HEK293 (cell line): Measurements from ENCODE around the gene TRPV2.

Experiments used
- CTCF ChIA-PET: fragments of 350-600 bp; formaldehyde crosslinking; extraction: SDS; loops from one replicate; lab custom pipeline; 2021; ENCODE audit warnings: antibody characterized with exemption; lab: Yijun Ruan, JAX
- POLR2A ChIA-PET: fragments of 300-600 bp; formaldehyde crosslinking; extraction: SDS; loops from one replicate; lab custom pipeline; 2020; ENCODE audit warnings: antibody characterized with exemption, inconsistent platforms; lab: Yijun Ruan, JAX
- H3K27ac ChIP-seq: fragments of 200-500 bp; sonication (Bioruptor generic); 2 replicates; pipeline ENCODE4 v1.5.1; 2014; ENCODE audit warnings: low read depth, low read length, control low read depth, inconsistent platforms; ENCODE audit errors: extremely low read depth
- H3K36me3 ChIP-seq, 2 experiments: fragments of 200-500 bp in 1 of 2; sonication (Bioruptor generic) in 1 of 2; 1 replicate in 1 of 2; 2 replicates in 1 of 2; pipeline ENCODE4 v1.5.1; 2014 to 2017; ENCODE audit warnings: inconsistent platforms in 2 of 2, low read length in 2 of 2; ENCODE audit not compliant: control insufficient read depth in 2 of 2, insufficient read depth in 1 of 2
- H3K4me1 ChIP-seq: fragments of 200-500 bp; sonication (Bioruptor generic); 2 replicates; pipeline ENCODE4 v1.5.1; 2014; ENCODE audit warnings: mild to moderate bottlenecking, low read length, inconsistent platforms; ENCODE audit not compliant: control insufficient read depth, insufficient read depth
- H3K4me3 ChIP-seq: 2 replicates; pipeline ENCODE4 v1.5.1; 2011; ENCODE audit warnings: low read depth, mild to moderate bottlenecking, control low read depth, low read length, moderate library complexity
- H3K9me3 ChIP-seq: fragments of 200-500 bp; sonication (Bioruptor generic); 2 replicates; pipeline ENCODE4 v1.5.1; 2014; ENCODE audit warnings: low read depth, low read length, inconsistent platforms; ENCODE audit not compliant: control insufficient read depth, insufficient read depth
- CTCF ChIP-seq: fragments of 450-650 bp; formaldehyde crosslinking; IDR thresholded peaks from 2 replicates; pipeline ENCODE4 v1.5.1; 2016; ENCODE audit warnings: missing biosample characterization, missing genetic modification characterization
- EGR2 ChIP-seq: fragments of 450-650 bp; formaldehyde crosslinking; IDR thresholded peaks from 2 replicates; pipeline ENCODE4 v1.5.1; 2016; ENCODE audit warnings: low read depth, missing biosample characterization, missing genetic modification characterization
- GLIS1 ChIP-seq: fragments of 450-650 bp; formaldehyde crosslinking; IDR thresholded peaks from 2 replicates; pipeline ENCODE4 v1.5.1; 2016; ENCODE audit warnings: missing biosample characterization, missing genetic modification characterization
- KLF1 ChIP-seq: fragments of 450-650 bp; formaldehyde crosslinking; IDR thresholded peaks from 2 replicates; pipeline ENCODE4 v1.5.1; 2016; ENCODE audit warnings: missing biosample characterization, missing genetic modification characterization
- KLF10 ChIP-seq: fragments of 450-650 bp; IDR thresholded peaks from 2 replicates; pipeline ENCODE4 v1.5.1; 2018; ENCODE audit warnings: missing biosample characterization, mild to moderate bottlenecking, missing genetic modification characterization
- MYNN ChIP-seq: fragments of 450-650 bp; formaldehyde crosslinking; IDR thresholded peaks from 2 replicates; pipeline ENCODE4 v1.5.1; 2016; ENCODE audit warnings: missing biosample characterization, missing genetic modification characterization, borderline replicate concordance
- SALL2 ChIP-seq: fragments of 450-650 bp; formaldehyde crosslinking; IDR thresholded peaks from 2 replicates; pipeline ENCODE4 v1.5.0; 2017; ENCODE audit warnings: missing biosample characterization, mild to moderate bottlenecking, missing genetic modification characterization, borderline replicate concordance
- SETDB1 ChIP-seq: IDR thresholded peaks from one replicate; pipeline ENCODE4 v1.6.1; 2017; ENCODE audit warnings: mild to moderate bottlenecking, low read length, moderate library complexity, mixed read lengths; ENCODE audit not compliant: insufficient read length
- WT1 ChIP-seq: fragments of 450-650 bp; formaldehyde crosslinking; IDR thresholded peaks from 2 replicates; pipeline ENCODE4 v1.5.1; 2016; ENCODE audit warnings: missing biosample characterization, missing genetic modification characterization
- ZBTB11 ChIP-seq: fragments of 450-650 bp; formaldehyde crosslinking; conservative IDR thresholded peaks from 2 replicates; pipeline ENCODE4 v1.5.1; 2016; ENCODE audit warnings: low read depth, missing biosample characterization, missing genetic modification characterization
- ZBTB44 ChIP-seq: fragments of 450-650 bp; IDR thresholded peaks from 2 replicates; pipeline ENCODE4 v1.5.1; 2018; ENCODE audit warnings: missing biosample characterization, mild to moderate bottlenecking, missing genetic modification characterization
- ZBTB6 ChIP-seq: fragments of 450-650 bp; formaldehyde crosslinking; IDR thresholded peaks from 2 replicates; pipeline ENCODE4 v1.5.1; 2017; ENCODE audit warnings: missing biosample characterization, missing genetic modification characterization
- ZFP69B ChIP-seq: fragments of 450-650 bp; formaldehyde crosslinking; IDR thresholded peaks from 2 replicates; pipeline ENCODE4 v1.5.1; 2016; ENCODE audit warnings: missing biosample characterization, missing genetic modification characterization
- ZNF16 ChIP-seq: fragments of 450-650 bp; formaldehyde crosslinking; IDR thresholded peaks from 2 replicates; pipeline ENCODE4 v1.5.1; 2016; ENCODE audit warnings: low read depth, missing biosample characterization, missing genetic modification characterization
- ZNF24 ChIP-seq: fragments of 450-650 bp; formaldehyde crosslinking; IDR thresholded peaks from 2 replicates; pipeline ENCODE4 v1.5.1; 2016; ENCODE audit warnings: missing biosample characterization, missing genetic modification characterization
- ZNF366 ChIP-seq: fragments of 450-650 bp; formaldehyde crosslinking; conservative IDR thresholded peaks from 2 replicates; pipeline ENCODE4 v1.5.1; 2016; ENCODE audit warnings: missing biosample characterization, missing genetic modification characterization
- ZNF391 ChIP-seq: fragments of 450-650 bp; formaldehyde crosslinking; IDR thresholded peaks from 2 replicates; pipeline ENCODE4 v1.5.1; 2016; ENCODE audit warnings: low read depth, missing biosample characterization, missing genetic modification characterization, borderline replicate concordance
- ZNF529 ChIP-seq: fragments of 450-650 bp; formaldehyde crosslinking; IDR thresholded peaks from 2 replicates; pipeline ENCODE4 v1.5.1; 2017; ENCODE audit warnings: missing genetic modification characterization, missing biosample characterization; ENCODE audit not compliant: insufficient replicate concordance
- ZNF548 ChIP-seq: fragments of 450-650 bp; formaldehyde crosslinking; IDR thresholded peaks from 2 replicates; pipeline ENCODE4 v1.5.1; 2016; ENCODE audit warnings: missing biosample characterization, missing genetic modification characterization
- ZNF549 ChIP-seq: fragments of 450-650 bp; IDR thresholded peaks from 2 replicates; pipeline ENCODE4 v1.5.1; 2018; ENCODE audit warnings: missing biosample characterization, missing genetic modification characterization, mild to moderate bottlenecking, inconsistent platforms, moderate library complexity
- ZNF571 ChIP-seq: fragments of 450-650 bp; formaldehyde crosslinking; IDR thresholded peaks from 2 replicates; pipeline ENCODE4 v1.5.0; 2017; ENCODE audit warnings: missing biosample characterization, missing genetic modification characterization
- ZNF621 ChIP-seq: fragments of 450-650 bp; formaldehyde crosslinking; IDR thresholded peaks from 2 replicates; pipeline ENCODE4 v1.5.1; 2017; ENCODE audit warnings: missing biosample characterization, missing genetic modification characterization
- ZNF623 ChIP-seq: fragments of 450-650 bp; formaldehyde crosslinking; IDR thresholded peaks from 2 replicates; pipeline ENCODE4 v1.5.1; 2016; ENCODE audit warnings: missing biosample characterization, missing genetic modification characterization
- ZNF629 ChIP-seq: fragments of 450-650 bp; formaldehyde crosslinking; IDR thresholded peaks from 2 replicates; pipeline ENCODE4 v1.5.1; 2017; ENCODE audit warnings: missing biosample characterization, missing genetic modification characterization
- ZNF707 ChIP-seq: fragments of 450-650 bp; formaldehyde crosslinking; IDR thresholded peaks from 2 replicates; pipeline ENCODE4 v1.5.1; 2016; ENCODE audit warnings: missing biosample characterization, missing genetic modification characterization

TRPV2 gene

GRCh38 chr17:16455997-16456741 is 40.8 kb downstream of the TRPV2 start (continued):
- TF ChIP-seq ZNF623 (no peak), MYNN (tag by site-specific recombination) (no peak), CTCF (no peak), KLF1 (tag by site-specific recombination) (no peak), EGR2 (peak; percentile 99), ZNF571 (tag by site-specific recombination) (no peak), ZNF707 (tag by site-specific recombination) (no peak), ZNF391 (tag by site-specific recombination) (no peak), ZBTB44 (no peak)

- Histone ChIP-seq H3K27ac (no peak overlapping the region), H3K4me1 (no peaks in the 10 kb centered on the region), H3K9me3 (no peaks in the 10 kb centered on the region), H3K4me3 (no peak overlapping the region), H3K36me3 (peaks cover 0 to 6% of the 10 kb centered on the region in 2 experiments; a peak in 2 of 3 replicates)
- POLR2A ChIA-PET = interaction anchor here (0.8 kb wide), 1 partner anchor 13 kb away, joined by 3 read pairs; no protein-coding TSS in a partner anchor
- CTCF ChIA-PET = interaction anchor here (1.6 kb wide), 1 partner anchor 14 kb away, joined by 3 read pairs; no protein-coding TSS in a partner anchor
- TF ChIP-seq ZNF366 (tag by site-specific recombination) = no peak
- TF ChIP-seq ZBTB11 (tag by site-specific recombination) = no peak
- no peak for TF ChIP-seq ZNF621
- TF ChIP-seq ZNF548 = no peak
- no peak for TF ChIP-seq ZNF16
- no peak for TF ChIP-seq ZNF24
- no peak for TF ChIP-seq KLF10 (tag by site-specific recombination)
- no peak for TF ChIP-seq ZNF629 (tag by site-specific recombination)
- no peak for TF ChIP-seq ZNF549 (tag by site-specific recombination)
- 0 out of 2 replicates have a peak, but pooled peaks have one; percentile 31 for TF ChIP-seq CTCF
- no peak for TF ChIP-seq ZNF529 (tag by site-specific recombination)
- no peak for TF ChIP-seq GLIS1 (tag by site-specific recombination)
- no peak for TF ChIP-seq SALL2 (tag by site-specific recombination)
- no peak for TF ChIP-seq SETDB1
- no peak for TF ChIP-seq ZFP69B (tag by site-specific recombination)
- TF ChIP-seq WT1 (tag by site-specific recombination) = no peak
- TF ChIP-seq ZBTB6 (tag by site-specific recombination) = no peak
Observed at GRCh38 chr17:16456742-16457316, 41.5 kb downstream of the TRPV2 start.
